GM18870 (cell line): Measurements from ENCODE around the gene SYT1.
A peak's percentile ranks its signal among the peaks of the same experiment; 100 is the strongest.

Source experiments
- ATAC-seq: cut with Tn5 transposase; IDR thresholded peaks from one replicate; pipeline ENCODE4 v1.9.1; 2021; ENCODE audit warnings: moderate library complexity; ENCODE audit not compliant: unreplicated experiment

The SYT1 gene

DNA sequence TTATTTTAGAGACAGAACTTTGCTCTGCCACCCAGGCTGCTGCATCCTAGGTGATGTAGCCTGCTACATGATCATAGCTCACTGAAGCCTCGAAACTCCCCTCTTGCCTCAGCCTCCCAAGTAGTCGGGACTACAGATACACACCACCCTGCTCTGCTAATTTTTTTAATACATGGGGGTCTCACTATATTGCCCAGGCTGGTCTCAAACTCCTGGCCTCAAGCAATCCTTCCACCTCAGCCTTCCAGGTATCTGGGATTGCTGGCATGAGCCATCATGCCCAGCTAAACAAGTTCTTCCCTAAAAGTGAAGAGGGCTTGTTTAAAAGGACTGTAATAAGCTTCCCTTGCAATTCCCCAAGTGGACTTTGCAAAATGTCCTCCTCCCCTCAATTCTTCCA is 515.8 kb downstream of the SYT1 start:
- no peak for ATAC-seq

DNA sequence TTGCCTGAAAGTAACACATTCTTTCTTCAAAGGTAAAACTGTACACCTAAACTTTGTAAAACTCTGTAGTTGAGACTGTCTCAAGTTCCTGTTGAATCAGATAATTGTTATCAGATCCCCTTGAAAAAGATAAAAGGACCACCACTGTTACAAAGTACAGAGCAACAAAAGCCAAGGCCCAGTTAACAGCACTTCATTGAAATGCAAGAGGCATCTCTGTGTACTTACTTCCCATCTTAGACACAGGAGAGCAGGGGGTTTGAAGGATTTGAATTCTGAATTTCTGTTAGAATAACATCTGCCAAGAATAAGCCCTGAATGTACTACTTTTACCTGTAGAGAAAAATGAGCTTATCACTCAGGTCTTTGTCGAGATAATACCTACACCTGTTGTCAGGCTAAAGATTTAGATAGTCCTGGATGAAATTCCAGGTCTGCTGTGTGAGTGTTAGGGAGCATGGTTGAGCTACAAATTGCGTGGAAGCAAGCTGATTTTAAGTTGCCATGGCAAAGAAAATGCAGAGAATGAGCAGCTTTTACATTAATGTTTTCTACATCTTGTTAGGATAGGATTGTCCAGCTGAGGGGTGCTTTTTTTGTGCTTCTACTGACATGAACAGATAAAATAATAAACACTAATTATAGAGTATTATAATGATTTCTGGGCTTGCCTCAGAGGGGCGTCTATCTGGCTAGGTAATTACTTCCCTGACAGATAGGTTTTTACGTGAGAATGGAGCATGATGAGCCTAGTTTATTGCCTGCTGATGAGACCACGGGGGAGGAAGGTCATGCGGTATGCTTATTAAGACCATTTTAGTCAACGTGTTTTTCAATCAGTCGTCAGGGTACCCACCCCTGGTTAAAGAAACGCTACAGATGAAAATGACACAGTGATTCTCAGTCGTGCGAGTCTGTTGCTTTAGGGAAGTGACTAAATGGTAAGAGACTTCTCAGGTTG is 517.0 kb downstream of the SYT1 start:
- ATAC-seq, result no peak

DNA sequence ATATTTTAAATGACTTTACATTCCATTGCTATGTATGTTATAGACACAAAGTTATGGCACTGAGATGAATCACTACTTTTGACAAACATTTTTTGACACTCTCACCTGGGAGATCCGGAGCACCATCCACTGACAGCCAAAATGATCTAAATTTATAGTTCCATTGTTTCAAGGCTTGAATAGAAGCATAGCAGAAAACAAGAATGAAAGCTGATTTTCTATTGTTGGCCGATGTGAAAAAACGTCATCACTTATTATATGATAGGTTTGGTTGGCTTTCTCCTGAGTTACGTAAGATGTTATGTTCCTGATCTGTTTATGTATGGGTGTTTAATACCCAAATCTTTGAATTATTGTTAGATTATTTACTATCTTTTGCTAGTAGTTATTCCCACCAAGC is 520.0 kb downstream of the SYT1 start:
- no peak for ATAC-seq

DNA sequence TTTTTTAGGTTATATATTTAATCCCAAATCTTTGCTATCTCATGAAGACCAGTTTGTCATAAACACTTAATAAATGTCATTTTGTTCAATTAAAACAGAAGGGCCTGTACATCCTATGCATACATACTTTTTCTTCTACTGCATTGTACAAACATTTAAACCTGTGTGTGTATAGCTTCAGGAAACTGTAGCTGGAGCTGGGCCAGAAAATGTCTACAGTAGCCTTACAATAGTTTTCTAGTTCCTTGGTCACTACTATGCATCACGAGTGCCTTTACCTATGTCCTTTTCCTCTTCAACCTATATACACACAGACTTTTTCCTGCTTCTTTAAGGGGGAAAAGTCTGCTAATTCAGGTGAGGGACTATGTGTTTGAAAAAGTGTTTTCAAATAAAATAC is 523.4 kb downstream of the SYT1 start:
- ATAC-seq, result no peak

DNA sequence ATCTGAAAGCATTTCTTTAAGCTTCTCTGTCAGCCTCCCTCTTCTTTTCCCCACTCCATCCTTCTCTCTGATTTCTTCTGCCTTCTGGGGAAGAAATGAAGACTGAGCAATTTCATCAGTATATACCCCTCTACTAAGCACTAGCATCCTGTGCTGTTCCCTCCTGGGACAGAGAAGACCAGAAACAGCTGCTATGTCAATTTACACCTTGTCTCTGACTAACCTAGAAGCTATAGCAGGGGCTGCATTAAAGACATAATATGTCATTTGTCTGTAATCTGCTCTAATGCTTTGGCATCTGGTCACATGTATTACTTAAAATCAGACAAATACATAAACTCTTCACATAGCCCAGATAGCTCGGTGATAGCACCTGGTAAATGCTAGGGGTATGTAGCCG is 529.3 kb downstream of the SYT1 start:
- ATAC-seq, result no peak

DNA sequence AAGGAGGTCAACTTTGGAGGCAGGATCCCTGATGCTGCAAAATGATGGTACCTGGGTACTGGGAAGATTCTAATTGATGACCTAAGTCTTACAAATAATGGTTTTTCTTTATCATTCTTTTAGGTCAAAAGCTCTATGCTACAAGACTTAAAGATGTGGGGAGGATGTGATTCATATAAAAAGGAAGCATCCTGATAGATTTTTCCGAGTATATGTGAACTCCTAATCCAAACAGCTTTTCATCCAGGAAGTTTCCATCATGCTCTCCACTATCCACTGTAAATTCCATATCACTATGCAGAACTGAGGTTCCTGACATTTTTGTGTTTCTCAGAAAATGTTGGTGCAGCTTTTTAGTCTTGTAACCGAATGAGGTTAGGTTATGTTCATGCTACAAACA is 533.0 kb downstream of the SYT1 start:
- ATAC-seq, result no peak

DNA sequence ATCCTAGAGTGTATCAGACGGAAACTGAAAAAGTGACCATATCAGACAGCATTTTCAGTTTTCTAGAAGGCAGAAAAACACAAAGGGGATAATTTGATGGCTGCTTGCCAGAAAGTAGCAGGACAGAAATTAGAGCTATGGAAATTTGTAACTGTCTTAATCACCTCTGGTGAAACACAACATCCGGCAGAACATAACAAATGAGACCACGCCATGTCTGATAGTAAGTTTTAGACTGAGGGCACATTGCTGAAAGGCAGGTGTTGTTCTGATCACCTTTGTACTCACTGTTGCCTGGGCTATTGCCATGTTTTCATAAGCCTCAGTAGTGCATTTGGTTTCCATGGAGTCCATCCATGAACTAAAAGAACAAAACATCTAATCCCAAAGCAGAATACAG is 535.9 kb downstream of the SYT1 start:
- no peak for ATAC-seq

DNA sequence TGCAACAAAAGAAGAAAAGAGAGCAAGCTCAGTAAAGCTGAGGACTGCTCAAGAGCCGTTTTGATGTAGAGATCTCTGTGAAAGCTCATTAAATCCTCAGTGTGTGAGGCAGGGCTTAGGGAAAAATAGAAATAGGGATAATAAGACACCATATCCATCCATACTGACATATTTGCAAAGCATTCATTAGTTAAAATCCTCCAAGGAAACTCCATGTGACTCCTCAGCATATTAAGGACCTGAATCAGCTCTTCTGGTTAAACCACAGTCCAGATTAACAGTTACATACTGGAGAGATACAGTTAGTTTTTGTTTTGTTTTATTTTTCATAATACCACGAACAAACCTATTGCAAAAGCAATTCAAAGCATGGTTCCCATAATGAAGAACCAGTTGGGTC is 538.0 kb downstream of the SYT1 start:
- ATAC-seq, result no peak

DNA sequence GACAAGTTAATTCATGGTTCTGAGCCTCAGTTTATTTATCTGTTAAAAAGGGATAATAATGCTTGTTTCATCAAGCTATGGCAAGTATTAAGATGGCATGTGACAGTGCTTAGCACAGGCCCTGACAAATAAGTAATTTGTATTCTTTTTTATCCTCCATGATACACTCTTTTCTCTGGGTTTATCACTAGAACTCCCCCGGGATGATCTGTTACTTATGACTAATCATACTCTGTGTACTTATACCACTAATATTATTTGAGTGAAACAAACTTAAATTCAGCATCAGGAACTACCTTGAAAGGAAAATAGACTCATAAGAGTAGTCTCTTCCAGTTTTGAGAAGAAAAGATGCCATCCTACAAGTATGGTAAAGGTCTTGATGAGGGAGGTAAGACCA is 542.4 kb downstream of the SYT1 start:
- no peak for ATAC-seq

DNA sequence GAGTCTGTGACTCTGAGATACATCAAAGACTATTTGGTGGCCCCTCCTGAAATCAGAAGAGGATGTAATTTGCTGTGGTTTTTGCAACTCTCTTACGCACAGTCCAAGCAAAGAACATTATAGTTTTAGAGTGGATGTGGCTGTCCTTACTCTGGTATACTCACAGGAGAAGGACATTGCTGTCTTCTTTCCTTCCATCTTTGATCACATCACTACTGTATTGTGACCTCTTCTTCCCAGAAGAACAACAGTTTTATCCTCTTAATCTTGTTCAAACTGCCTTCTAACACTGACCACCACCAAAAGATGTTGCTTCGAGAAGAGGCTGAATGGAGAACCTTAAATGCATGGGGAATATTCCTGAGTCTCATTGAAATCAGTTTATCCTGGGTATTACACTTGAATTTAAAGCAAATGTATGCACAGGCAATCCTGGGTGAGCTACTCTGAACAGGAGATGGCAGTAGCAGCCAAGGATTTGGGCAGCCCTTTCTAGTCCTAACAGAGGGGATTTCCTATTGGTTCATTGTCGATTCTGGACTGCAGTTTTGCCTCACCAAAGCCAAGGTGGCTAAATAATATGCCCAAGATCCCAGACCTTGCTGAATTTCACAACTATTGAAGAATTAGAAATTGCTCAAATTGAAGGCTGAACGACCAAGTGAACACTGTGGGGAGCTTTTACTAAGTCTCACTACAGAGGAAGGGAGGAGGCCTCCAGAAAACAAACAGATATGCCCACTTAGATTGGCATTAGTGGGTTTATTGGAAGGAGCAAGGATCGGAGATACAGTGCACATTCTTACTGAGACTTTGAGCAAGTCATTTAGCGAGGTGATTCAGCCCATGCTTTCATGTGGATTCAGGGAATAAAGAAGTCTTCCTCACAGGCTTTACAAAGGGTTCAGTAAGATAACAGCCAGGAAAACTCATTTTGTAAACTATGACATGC is 543.4 kb downstream of the SYT1 start:
- peak; percentile 93 for ATAC-seq

DNA sequence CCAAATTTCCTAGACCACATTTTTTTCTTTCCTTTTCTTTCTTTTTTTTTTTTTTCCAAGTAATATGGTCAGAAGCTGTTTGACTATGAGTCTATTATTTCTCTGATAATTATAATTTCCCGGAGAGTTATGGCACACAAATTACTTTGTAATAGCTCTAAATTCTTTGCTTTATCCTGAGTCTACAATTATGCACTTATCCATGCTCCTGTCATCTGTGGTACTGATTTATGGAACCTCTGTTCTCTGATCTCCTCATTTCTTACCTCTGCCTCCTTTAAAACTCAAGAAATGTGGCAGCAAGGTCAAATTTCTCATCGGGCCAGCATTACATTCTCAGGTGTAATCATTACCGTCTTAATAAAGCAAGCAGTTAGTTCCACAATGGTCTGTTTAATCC is 544.1 kb downstream of the SYT1 start:
- no peak for ATAC-seq

DNA sequence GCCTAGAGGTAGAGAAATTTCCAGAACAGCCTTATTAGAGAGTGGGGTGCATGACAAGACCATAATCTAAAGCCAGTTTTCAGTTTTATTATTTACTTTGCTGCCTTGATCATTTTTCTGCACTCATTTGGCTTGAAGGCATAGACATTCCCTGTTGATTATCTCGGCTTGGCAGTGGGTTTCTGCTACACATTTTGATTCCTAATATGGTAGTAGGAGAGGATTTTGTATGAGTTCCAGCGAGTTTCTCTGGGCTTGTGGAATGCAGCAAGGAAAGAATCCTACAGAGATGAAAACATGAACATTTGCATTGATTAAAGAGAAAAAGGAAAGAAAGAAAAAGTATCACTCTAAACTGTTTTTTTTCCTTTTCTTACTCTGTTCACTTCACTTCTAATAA is 545.0 kb downstream of the SYT1 start:
- ATAC-seq, result no peak

DNA sequence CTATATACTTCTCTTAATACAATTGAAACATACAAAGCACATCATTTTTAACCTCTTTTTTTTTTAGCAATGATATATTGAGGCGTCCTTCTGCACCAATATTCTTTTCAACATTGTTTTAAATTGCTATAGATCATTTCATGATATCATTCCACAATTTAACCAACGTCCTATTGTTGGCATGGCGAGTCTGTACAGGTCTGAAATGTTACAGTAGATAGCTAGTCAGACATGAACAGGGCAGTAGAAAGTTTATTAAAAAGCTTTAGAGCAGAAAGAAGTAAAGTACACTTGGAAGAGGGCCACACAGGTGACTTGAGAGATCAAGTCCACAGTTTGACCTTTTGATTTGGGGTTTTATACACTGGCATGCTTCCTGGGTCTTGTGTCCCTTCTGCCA is 547.2 kb downstream of the SYT1 start:
- ATAC-seq, result no peak

DNA sequence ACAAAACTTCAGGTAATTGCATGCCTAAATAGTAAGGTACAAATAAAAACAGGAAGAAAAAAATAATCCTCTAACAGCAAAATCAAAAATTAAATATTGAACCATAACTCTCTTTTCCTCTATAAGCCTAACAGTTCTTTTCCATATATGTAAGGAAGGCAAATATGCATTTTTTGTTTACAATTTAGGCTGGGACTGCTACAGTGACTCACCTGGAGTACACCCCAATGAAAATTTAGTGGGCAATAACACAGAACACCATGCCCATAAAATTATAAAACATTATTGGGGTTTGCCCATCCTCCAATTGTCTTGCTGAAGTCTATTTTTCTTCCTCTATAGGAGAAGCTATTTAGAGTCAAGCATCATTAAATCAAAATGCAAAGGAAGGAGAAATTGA is 549.2 kb downstream of the SYT1 start:
- ATAC-seq, result no peak

DNA sequence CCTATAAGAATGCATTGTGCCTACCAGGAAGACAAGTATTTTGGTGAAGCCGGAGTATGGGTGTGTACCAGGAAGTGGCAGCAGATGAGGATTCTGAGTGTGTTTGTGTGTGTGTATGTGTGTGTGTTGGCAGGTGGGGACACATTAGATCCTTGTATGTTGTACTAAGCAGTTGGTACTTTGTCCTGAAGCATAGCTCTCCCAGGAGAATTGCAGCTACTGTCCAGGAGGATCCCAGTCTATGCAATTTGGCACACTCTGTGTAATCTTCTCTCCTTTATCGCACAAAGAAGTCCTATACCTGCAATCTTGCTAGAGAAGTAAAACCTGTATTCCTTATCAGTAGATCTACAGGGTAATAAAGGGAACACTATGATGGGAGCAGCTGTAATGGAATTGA is 549.7 kb downstream of the SYT1 start:
- no peak for ATAC-seq

DNA sequence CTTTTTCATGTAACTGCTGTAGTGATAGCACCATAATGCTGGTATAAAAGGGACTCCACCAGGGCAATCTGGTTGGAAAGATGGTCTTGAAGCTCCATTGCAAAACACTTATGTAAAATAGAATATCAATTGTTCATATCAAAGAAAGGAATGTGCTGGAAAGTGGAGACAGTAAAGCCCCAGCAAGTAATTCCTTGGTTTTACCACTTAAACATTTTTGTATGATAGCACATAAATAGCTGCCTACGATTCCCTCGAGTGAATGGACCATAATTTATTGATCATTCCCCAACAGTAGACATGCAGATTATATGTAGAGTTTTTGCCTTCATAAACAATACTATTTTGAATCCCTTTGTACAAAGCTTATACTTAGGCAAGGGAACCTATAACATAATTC is 550.7 kb downstream of the SYT1 start:
- no peak for ATAC-seq

DNA sequence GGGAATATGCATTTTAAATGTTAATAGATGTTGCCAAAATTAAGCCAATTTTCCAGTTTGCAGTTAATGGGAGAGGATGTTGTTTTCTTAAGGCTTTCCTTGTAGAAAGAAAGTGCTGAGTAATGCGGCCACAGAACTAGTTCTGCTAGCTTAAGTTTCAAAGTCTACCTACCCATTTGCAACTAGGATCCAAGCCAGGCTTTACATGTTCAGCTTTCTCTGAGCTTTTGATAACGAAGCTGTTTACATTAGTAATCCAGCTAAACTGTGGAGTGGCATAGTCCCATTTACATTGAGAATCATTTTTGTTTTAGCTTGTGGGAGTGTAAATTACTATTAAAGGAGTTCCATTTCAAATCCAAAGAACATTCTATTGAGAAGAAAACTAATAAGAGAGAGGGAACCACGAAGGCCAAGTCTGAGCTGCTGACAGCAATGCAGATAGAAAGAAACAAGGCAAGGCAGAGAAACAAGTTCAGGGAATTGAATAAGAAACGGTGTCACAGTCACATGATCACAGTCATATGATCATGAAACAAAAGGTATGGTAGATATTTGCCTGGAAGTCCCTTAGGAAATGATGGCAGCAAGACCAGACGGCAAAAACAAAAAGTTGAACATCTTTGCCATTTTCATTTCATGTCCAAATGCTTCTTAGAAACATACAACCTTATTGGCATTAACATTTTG is 551.3 kb downstream of the SYT1 start:
- no peak for ATAC-seq

DNA sequence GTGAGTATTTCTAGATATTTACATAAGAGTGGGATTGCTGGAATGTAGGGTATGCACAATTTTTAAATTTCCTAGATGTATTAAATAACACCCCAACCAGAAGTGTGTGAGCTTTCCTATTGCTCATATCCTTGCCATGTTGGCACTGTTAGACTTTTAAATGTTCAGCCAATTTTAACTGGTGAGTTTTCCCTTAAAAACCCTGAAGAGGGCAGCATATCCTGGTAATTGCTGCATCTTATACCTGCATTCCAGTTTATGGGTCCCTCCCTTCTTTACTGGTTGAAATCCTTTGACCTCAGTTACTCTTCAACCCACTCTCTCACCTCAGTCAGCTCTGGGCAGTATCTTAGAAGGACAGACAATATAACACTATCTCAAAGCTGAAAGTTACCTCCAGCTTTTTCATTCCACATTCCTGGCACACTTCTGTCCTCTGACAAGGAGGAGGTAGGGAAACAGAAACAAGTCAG is 555.6 kb downstream of the SYT1 start:
- ATAC-seq, result no peak

DNA sequence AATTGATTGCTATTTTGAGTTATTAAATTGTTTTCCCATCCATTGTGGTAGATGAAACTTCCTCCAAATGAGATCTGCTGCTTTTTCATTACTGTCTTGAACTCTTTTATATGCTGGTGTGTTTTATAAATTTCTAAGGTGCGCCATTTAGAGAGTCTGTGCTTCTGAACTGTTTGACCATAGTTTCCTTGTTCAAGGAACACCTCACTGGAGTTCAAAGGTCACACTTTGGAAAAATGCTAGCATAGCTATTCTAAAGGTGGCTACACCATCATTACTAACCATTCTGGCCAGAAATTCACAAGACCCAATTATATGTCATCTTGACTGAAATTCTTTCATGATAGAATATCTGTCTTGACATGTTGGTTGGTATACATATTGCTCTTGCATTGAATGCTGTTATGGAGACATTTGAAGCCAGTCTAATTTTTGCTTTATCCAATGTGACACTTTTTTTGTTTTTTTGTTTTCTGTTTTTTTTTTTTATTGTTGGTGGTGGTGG is 556.7 kb downstream of the SYT1 start:
- ATAC-seq, result no peak

DNA sequence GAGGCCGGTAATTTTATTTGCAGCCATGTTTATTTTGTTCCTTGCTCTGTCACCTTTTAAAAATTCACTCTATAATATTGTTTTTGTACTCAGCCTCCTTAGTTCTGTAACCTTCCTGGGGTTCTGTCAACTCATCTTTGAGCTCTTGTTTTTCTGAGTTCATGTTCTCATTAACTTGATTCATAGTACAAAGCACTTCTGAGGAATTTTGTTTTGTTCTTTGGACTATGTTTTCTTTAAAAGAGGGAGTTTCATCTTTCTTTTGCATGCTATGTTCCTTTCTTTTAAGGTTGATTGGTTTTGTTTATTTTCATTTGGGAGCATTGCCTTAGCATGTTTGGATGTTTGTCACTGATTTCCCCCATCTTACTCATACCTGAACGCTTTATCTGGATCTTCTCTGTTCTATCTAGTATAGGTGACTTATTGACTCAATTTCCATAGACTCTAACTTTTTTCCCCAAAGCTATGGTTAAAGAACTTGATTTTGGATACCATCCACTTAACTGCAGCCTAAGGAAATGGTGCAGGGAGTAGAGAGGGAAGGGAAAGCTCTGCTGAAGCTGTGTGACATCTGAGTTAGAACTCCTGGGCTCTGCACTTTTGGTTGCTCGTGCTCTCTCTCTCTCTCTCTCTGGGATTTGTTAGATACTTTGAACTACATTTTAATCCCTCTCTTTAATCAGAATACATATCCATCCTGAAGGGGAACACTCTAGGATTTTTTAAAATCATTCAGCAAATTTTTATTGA is 557.7 kb downstream of the SYT1 start:
- no peak for ATAC-seq
